H1 (cell line): Measurements from ENCODE around the gene OR52K2. TPM values are rescaled to one million over a fixed set of nuclear protein-coding genes. Genes with fewer than 3 reads are reported as not detected.

ENCODE experiments used
- HDAC2 ChIP-seq, 2 experiments: fragments of 300-600 bp in 1 of 2; sonication (generic) in 1 of 2; IDR thresholded peaks; 2 replicates each; pipeline ENCODE4 v1.6.1; 2011 to 2012; ENCODE audit warnings: low read depth in 2 of 2, low read length in 2 of 2, mild to moderate bottlenecking in 2 of 2, moderate library complexity in 2 of 2, borderline replicate concordance in 1 of 2, inconsistent platforms in 1 of 2
- RXRA ChIP-seq: IDR thresholded peaks from 2 replicates; pipeline ENCODE4 v1.6.1; 2011; ENCODE audit warnings: low read depth, mild to moderate bottlenecking, low read length, moderate library complexity; ENCODE audit not compliant: insufficient read depth
- polyA plus RNA-seq, 7 experiments: library from polyadenylated mRNA; depleted of rRNA in 3 of 7; stranded (reverse) in 5 of 7; unstranded in 2 of 7; fragments of >200 nt in 5 of 7; fragments of 200-250 nt in 2 of 7; gene quantifications; 1 replicate in 5 of 7; 2 replicates in 1 of 7; 4 replicates in 1 of 7; pipeline versions ENCODE4 v1.2.1 to v1.2.3, GENCODE V29; 2011 to 2013; ENCODE audit warnings: missing spikeins in 2 of 7, mixed read lengths in 2 of 7
- total RNA-seq: library from RNA; stranded (reverse); fragmentation: NEBNext Ultra II Directional; extraction: Animal tissue kit (Norgen Biotek cat#: 25700); gene quantifications from 2 replicates; pipeline ENCODE4 v1.2.1, GENCODE V29; 2021
- TF ChIP-seq, protein P1 (sequence below): IDR thresholded peaks from 2 replicates; pipeline ENCODE4 v1.6.1; 2012; ENCODE audit warnings: low read length, inconsistent platforms

OR52K2 gene
- total and polyA plus RNA-seq, 2 of the 8 experiments (the other 6 are each of a cell fraction or from before 2014, with no cell fraction given), result not detected

DNA sequence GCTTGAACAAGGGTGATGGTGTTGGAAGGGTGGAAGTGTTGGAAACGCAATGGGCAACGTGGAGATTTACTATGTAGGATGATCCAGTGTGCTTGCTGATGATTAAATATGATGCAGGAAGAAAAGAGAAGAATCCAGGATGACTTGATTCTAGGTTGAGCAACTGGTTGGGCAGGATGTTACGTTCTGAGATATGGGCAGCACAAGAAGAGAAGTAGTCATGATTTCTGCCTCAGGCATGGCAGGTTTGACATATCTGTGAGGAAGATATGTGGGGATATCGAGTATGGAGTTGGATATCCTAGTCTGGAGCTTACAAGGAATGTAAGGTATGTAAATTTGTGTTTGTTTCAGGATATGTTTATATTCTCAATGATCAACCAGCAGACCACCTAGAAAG lies 35.2 kb downstream of the OR52K2 start (continued):
- TF ChIP-seq, protein P1, sequence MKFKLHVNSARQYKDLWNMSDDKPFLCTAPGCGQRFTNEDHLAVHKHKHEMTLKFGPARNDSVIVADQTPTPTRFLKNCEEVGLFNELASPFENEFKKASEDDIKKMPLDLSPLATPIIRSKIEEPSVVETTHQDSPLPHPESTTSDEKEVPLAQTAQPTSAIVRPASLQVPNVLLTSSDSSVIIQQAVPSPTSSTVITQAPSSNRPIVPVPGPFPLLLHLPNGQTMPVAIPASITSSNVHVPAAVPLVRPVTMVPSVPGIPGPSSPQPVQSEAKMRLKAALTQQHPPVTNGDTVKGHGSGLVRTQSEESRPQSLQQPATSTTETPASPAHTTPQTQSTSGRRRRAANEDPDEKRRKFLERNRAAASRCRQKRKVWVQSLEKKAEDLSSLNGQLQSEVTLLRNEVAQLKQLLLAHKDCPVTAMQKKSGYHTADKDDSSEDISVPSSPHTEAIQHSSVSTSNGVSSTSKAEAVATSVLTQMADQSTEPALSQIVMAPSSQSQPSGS, result no peak
- TF ChIP-seq HDAC2 (IDR thresholded peaks at IDR 0.05; ENCODE audit: borderline replicate concordance in 1 of 2, low read depth in 2 of 2, low read length in 2 of 2) (no peak), RXRA (no peak)
